ENCODE results near the gene ITGB4. TPM values are rescaled to one million over a fixed set of nuclear protein-coding genes. Genes with fewer than 3 reads are reported as not detected.

ITGB4 gene
- total and polyA plus RNA-seq, 9 of the 15 experiments (the other 6 are each of a cell fraction or from before 2014, with no cell fraction given), result 0.05 to 2.8 (median 0.76) TPM; not detected in 3

GRCh38 chr17:75776386-75777295 lies 55.4 kb downstream of the ITGB4 start (continued):
- no peak for TF ChIP-seq PURB (CRISPR knock-in tag; IDR thresholded peaks at IDR 0.05; ENCODE audit: low read depth)
- TF ChIP-seq SRSF3 (IDR thresholded peaks at IDR 0.05; ENCODE audit: insufficient read depth, low read length), result no peak
- no peak for TF ChIP-seq POLR3A (IDR thresholded peaks at IDR 0.05; ENCODE audit: borderline replicate concordance, extremely low read depth, insufficient read depth, insufficient read length)
- TF ChIP-seq RFX5 (IDR thresholded peaks at IDR 0.05; ENCODE audit: low read depth, low read length), result no peak
- TF ChIP-seq ATF7 (IDR thresholded peaks at IDR 0.05), result no peak
- no peak for TF ChIP-seq PHF20 (IDR thresholded peaks at IDR 0.05; ENCODE audit: partially characterized antibody)
- no peak for TF ChIP-seq BMI1 (IDR thresholded peaks at IDR 0.05; ENCODE audit: low read length)
- no peak for TF ChIP-seq CBX2 (IDR thresholded peaks at IDR 0.05; ENCODE audit: insufficient read depth, low read length, poor library complexity, severe bottlenecking)
- TF ChIP-seq COPS2 (conservative IDR thresholded peaks at IDR 0.05), result no peak
- no peak for TF ChIP-seq KDM4B (IDR thresholded peaks at IDR 0.05; ENCODE audit: borderline replicate concordance in 2 of 2, low read depth in 1 of 2)
- peak; percentile 20; the same call in 1 of the 2 replicates for TF ChIP-seq MBD2 (IDR thresholded peaks at IDR 0.05; ENCODE audit: borderline replicate concordance, low read depth)
- TF ChIP-seq DEAF1 (CRISPR knock-in tag; IDR thresholded peaks at IDR 0.05), result peak; percentile 11
- TF ChIP-seq ZNF518B (CRISPR knock-in tag; IDR thresholded peaks at IDR 0.05), result no peak
- no peak for TF ChIP-seq FOSL1 (tag; conservative IDR thresholded peaks at IDR 0.05)
- peak; percentile 38; the same call in 1 of the 2 replicates for TF ChIP-seq CHCHD3 (CRISPR knock-in tag; IDR thresholded peaks at IDR 0.05)
- TF ChIP-seq SMARCC2 (IDR thresholded peaks at IDR 0.05; ENCODE audit: low read depth), result peak; percentile 38; the same call in 1 of the 2 replicates
- TF ChIP-seq YBX1 (IDR thresholded peaks at IDR 0.05), result no peak
- no peak for TF ChIP-seq HMGN3 (IDR thresholded peaks at IDR 0.05; ENCODE audit: borderline replicate concordance, extremely low read depth, insufficient read length, low read depth, low read length)
- TF ChIP-seq ZNF282 (CRISPR knock-in tag; IDR thresholded peaks at IDR 0.05), result 0 out of 2 replicates have a peak, but pooled peaks have one; percentile 56
- peak; percentile 75; the same call in 1 of the 2 replicates for TF ChIP-seq MTA3 (IDR thresholded peaks at IDR 0.05; ENCODE audit: borderline replicate concordance)
- TF ChIP-seq ZFPM2 (CRISPR knock-in tag; IDR thresholded peaks at IDR 0.05), result peak; percentile 83

Measured in K562 (cell line).